PFSK-1 (cell line): Measurements from ENCODE around the gene AJAP1. TPM values are rescaled to one million over a fixed set of nuclear protein-coding genes. Genes with fewer than 3 reads are reported as not detected.

ENCODE experiments used
- FOXP2 ChIP-seq: optimal IDR thresholded peaks from 2 replicates; pipeline ENCODE3; 2011; ENCODE audit warnings: borderline replicate concordance, control low read depth, inconsistent platforms; ENCODE audit not compliant: insufficient read depth; ENCODE audit errors: extremely low read length, extremely low read depth
- POLR2AphosphoS5 ChIP-seq: IDR thresholded peaks from 2 replicates; pipeline ENCODE4 v1.6.1; 2012; ENCODE audit warnings: low read depth, mild to moderate bottlenecking, control low read depth, low read length, moderate library complexity
- REST ChIP-seq, 2 experiments: IDR thresholded peaks; 2 replicates each; pipeline versions ENCODE4 v1.6.1 to v1.8.0; 2011 to 2012; ENCODE audit warnings: low read depth in 2 of 2, low read length in 2 of 2, control low read depth in 1 of 2, inconsistent platforms in 1 of 2, mild to moderate bottlenecking in 1 of 2, moderate library complexity in 1 of 2; ENCODE audit not compliant: insufficient read depth in 1 of 2
- SIN3A ChIP-seq: IDR thresholded peaks from 2 replicates; pipeline ENCODE4 v1.6.1; 2012; ENCODE audit warnings: mild to moderate bottlenecking, low read length, moderate library complexity, borderline replicate concordance; ENCODE audit not compliant: insufficient read depth
- TAF1 ChIP-seq: IDR thresholded peaks from 2 replicates; pipeline ENCODE4 v1.6.1; 2012; ENCODE audit warnings: low read length, control low read depth, borderline replicate concordance; ENCODE audit not compliant: insufficient read depth
- polyA plus RNA-seq: library from polyadenylated mRNA; unstranded; fragments of >200 nt; gene quantifications from one replicate; pipeline ENCODE4 v1.2.1, GENCODE V29; 2012; ENCODE audit warnings: low read depth, missing spikeins; ENCODE audit not compliant: insufficient read length

Gene AJAP1
- polyA plus RNA-seq: not detected

GRCh38 chr1:4653796-4654725, at the start of gene AJAP1:
Gene AJAP1 (plus strand): TSS chr1:4654609. CDS start chr1:4655426, 817 bp downstream.
- no peak for TF ChIP-seq POLR2AphosphoS5
- no peak for TF ChIP-seq REST (IDR thresholded peaks at IDR 0.05; ENCODE audit: insufficient read depth in 1 of 2, low read depth in 2 of 2, low read length in 2 of 2)

- TF ChIP-seq REST (IDR thresholded peaks at IDR 0.05; ENCODE audit: insufficient read depth in 1 of 2, low read depth in 2 of 2, low read length in 2 of 2) (no peak), POLR2AphosphoS5 (no peak), FOXP2 (no peak), SIN3A (no peak), TAF1 (no peak)
Observed at GRCh38 chr1:4605158-4605557, 49.3 kb upstream of the AJAP1 start.

- TF ChIP-seq FOXP2 (no peak), TAF1 (no peak), SIN3A (no peak), POLR2AphosphoS5 (no peak), REST (IDR thresholded peaks at IDR 0.05; ENCODE audit: insufficient read depth in 1 of 2, low read depth in 2 of 2, low read length in 2 of 2) (no peak)
Observed at GRCh38 chr1:4611563-4612341, 42.7 kb upstream of the AJAP1 start.

- no peak for TF ChIP-seq TAF1
- no peak for TF ChIP-seq SIN3A
- no peak for TF ChIP-seq FOXP2
- no peak for TF ChIP-seq POLR2AphosphoS5
- TF ChIP-seq REST (IDR thresholded peaks at IDR 0.05; ENCODE audit: insufficient read depth in 1 of 2, low read depth in 2 of 2, low read length in 2 of 2): no peak
Observed at GRCh38 chr1:4612991-4613390, 41.4 kb upstream of the AJAP1 start.
